Heart right ventricle (tissue), 16 donors: ENCODE measurements around the gene AGBL4. TPM values are rescaled to one million over a fixed set of nuclear protein-coding genes. Genes with fewer than 3 reads are reported as not detected.

Source experiments
- ATAC-seq, 8 donors: fragments of 200-7000 bp; cut with Tn5 transposase; one replicate each; pipeline ENCODE4 v1.9.1; 2020; ENCODE audit warnings: mild to moderate bottlenecking in 8 of 8, moderate library complexity in 8 of 8, moderate number of reproducible peaks in 1 of 8
- DNase-seq, 2 donors: peaks; one replicate each; pipeline ENCODE4 v3.0.0-alpha.2; 2020
- H3K27ac ChIP-seq, 10 donors: fragments of 200-600 bp; sonication (generic) in 2 of 10; one replicate each; pipeline versions ENCODE4 v1.5.0 to v1.8.0; 2020 to 2022; ENCODE audit warnings: mild to moderate bottlenecking in 3 of 10
- H3K27me3 ChIP-seq, 7 donors: fragments of 200-600 bp; one replicate each; pipeline ENCODE4 v1.8.0; 2021 to 2022; ENCODE audit warnings: mild to moderate bottlenecking in 2 of 7
- H3K36me3 ChIP-seq, 9 donors: fragments of 200-600 bp; sonication (generic) in 1 of 9; one replicate each; pipeline versions ENCODE4 v1.5.0 to v1.8.0; 2020 to 2022; ENCODE audit warnings: mild to moderate bottlenecking in 2 of 9
- H3K4me1 ChIP-seq, 9 donors: fragments of 200-600 bp; sonication (generic) in 1 of 9; one replicate each; pipeline versions ENCODE4 v1.5.0 to v1.8.0; 2020 to 2022; ENCODE audit warnings: mild to moderate bottlenecking in 4 of 9
- H3K4me3 ChIP-seq, 10 donors: fragments of 200-600 bp; sonication (generic) in 2 of 10; one replicate each; pipeline versions ENCODE4 v1.5.0 to v1.8.0; 2020 to 2022; ENCODE audit warnings: mild to moderate bottlenecking in 7 of 10, moderate library complexity in 2 of 10
- H3K9me3 ChIP-seq, 11 donors: fragments of 200-600 bp in 10 of 11; sonication (generic) in 2 of 11; one replicate each; pipeline versions ENCODE4 v1.5.0 to v1.8.0; 2013 to 2022; ENCODE audit warnings: mild to moderate bottlenecking in 2 of 11, control low read depth in 1 of 11, moderate library complexity in 1 of 11
- CTCF ChIP-seq, 9 donors: fragments of 200-600 bp; sonication (generic) in 2 of 9; IDR thresholded peaks; one replicate each; pipeline versions ENCODE4 v1.5.0 to v1.8.0; 2021 to 2022; ENCODE audit warnings: antibody characterized with exemption in 9 of 9, mild to moderate bottlenecking in 5 of 9, moderate library complexity in 1 of 9
- WGBS, 2 donors: extraction: QIAGEN DNeasy Blood & Tissue Kit; methylation state at CpG; one replicate each; pipeline ENCODE4 v1.1.7; 2013; ENCODE audit warnings: inconsistent platforms in 1 of 2; 5-methylcytosine and 5-hydroxymethylcytosine counted together
- intact Hi-C, 10 donors: fragments of 100-400 bp; cut with DNase I; formaldehyde crosslinking; loops; one replicate each; pipeline versions ENCODE4 v1.11.1 to v1.14.2; 2022
- polyA plus RNA-seq, 2 donors: library from polyadenylated mRNA; stranded (reverse); fragments of 200-250 nt; gene quantifications; one replicate each; pipeline ENCODE4 v1.2.3, GENCODE V29; 2013
- total RNA-seq, 10 donors: library from RNA; stranded (reverse); fragmentation: NEBNext Ultra II Directional in 3 of 10; extraction: Animal tissue kit (Norgen Biotek cat#: 25700) in 3 of 10; gene quantifications; one replicate each; pipeline versions ENCODE4 v1.2.1 to v1.2.4, GENCODE V29; 2021 to 2023
- donor health status: Arrhythmogenic right ventricular cardiomyopathy.
- donor health status: ischemic (EF 13 %, LVEDD 7.1; RV severe dilation, severe dysfunction).
- donor health status: healthy with polysubstance abuse.
- donor health status: DM: no; HTN: yes; CAD: no.
- donor health status: DM: no; HTN: no; CAD: no.
- donor health status: ischemic (EF 25% LVEDD 6.9; RV normal size, moderate dysfunction).
- donor health status: ischemic (EF 25% LVEDD 5.7; RV mildly dilated, moderate dysfunction).
- donor health status: healthy.
- donor health status: DM: yes; HTN: yes; CAD: no.
- donor health status: Ischemic cardiomyopathy.
- donor health status: ischemic (EF 35%, LVEDD 5.7; RV mildly dilated, moderate dysfunction).
- donor health status: nonischemic (EF 11% LVEDD 7.7; RV severe dilation, severe dysfunction).
- donor health status: DM: yes; HTN: yes; CAD: no.
- donor health status: PGD.
- donor health status: ischemic (EF 29% LVEDD 5.4; RV normal size, mild dysfunction).
- donor health status: nonischemic (EF 23%, LVEDD 6.1; RV moderate dilation, normal function).

AGBL4 gene
- total and polyA plus RNA-seq, 12 donors = 0.04 to 0.93 (median 0.46) TPM; not detected in 2

GRCh38 chr1:48644905-48645605 is 1378.7 kb downstream of the AGBL4 start:
- ATAC-seq = no peak
- 64 to 70% methylated on average over 3 of the region's 3 CpGs for WGBS, 2 donors

GRCh38 chr1:48644190-48644900 is 1379.4 kb downstream of the AGBL4 start:
- DNase-seq (no peak), ATAC-seq (no peak)
- intact Hi-C loops = no loop called here
- no peak for TF ChIP-seq CTCF (IDR thresholded peaks at IDR 0.05)
- Histone ChIP-seq H3K4me1 (no peaks in the 10 kb centered on the region), H3K36me3 (no peaks in the 10 kb centered on the region), H3K27ac (no peak overlapping the region), H3K27me3 (peaks cover 0 to 22% (median 5%) of the 10 kb centered on the region in 7 donors), H3K4me3 (no peak overlapping the region), H3K9me3 (no peaks in the 10 kb centered on the region)
- 70 to 76% methylated on average over 7 of the region's 7 CpGs for WGBS, 2 donors

More at GRCh38 chr1:48644905-48645605, 1378.7 kb downstream of the AGBL4 start:
- H3K4me1 ChIP-seq = no peaks in the 10 kb centered on the region
- no peaks in the 10 kb centered on the region for H3K9me3 ChIP-seq
- TF ChIP-seq CTCF (IDR thresholded peaks at IDR 0.05) = no peak
- H3K27ac ChIP-seq = no peak overlapping the region
- no peaks in the 10 kb centered on the region for H3K36me3 ChIP-seq
- intact Hi-C loops = no loop called here
- peaks cover 0 to 22% (median 5%) of the 10 kb centered on the region in 7 donors for H3K27me3 ChIP-seq
- DNase-seq = no peak
- H3K4me3 ChIP-seq = no peak overlapping the region

DNA sequence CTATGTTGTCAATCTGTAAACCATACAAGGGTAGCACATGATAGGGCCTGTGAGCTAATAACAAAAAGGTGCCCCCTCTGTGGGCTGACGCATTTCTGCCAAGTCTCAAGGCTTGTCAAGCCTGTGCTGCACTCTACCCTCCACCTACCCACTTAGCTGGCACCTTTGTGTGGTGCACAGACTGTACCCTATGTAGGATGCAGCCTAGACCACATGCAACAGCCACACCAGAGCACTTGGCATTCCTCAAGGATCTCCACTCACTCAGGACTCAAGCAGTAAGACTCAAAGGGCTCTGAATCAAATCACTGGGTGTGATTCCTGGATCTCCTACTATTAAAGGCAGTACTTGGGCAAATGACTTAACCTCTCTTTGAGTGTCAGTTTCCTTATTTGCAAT is 1380.6 kb downstream of the AGBL4 start:
- Histone ChIP-seq H3K27ac (no peak overlapping the region), H3K27me3 (peaks cover 0 to 22% (median 4%) of the 10 kb centered on the region in 7 donors), H3K9me3 (no peaks in the 10 kb centered on the region), H3K4me3 (no peak overlapping the region), H3K36me3 (no peaks in the 10 kb centered on the region), H3K4me1 (no peaks in the 10 kb centered on the region)
- intact Hi-C loops = no loop called here
- no peak for DNase-seq
- ATAC-seq = no peak
- 93 to 95% methylated on average over 1 of the region's 1 CpG for WGBS, 2 donors
- no peak for TF ChIP-seq CTCF (IDR thresholded peaks at IDR 0.05)

- intact Hi-C loops = no loop called here
- Histone ChIP-seq H3K27ac (no peak overlapping the region), H3K36me3 (no peaks in the 10 kb centered on the region), H3K4me1 (no peaks in the 10 kb centered on the region), H3K27me3 (peaks cover 0 to 27% (median 4%) of the 10 kb centered on the region in 7 donors), H3K9me3 (no peaks in the 10 kb centered on the region), H3K4me3 (no peak overlapping the region)
- WGBS, 2 donors = 77 to 81% methylated on average over 5 of the region's 5 CpGs
- DNase-seq (no peak), ATAC-seq (no peak)
- TF ChIP-seq CTCF (IDR thresholded peaks at IDR 0.05) = no peak
Observed at GRCh38 chr1:48640836-48641492, 1382.8 kb downstream of the AGBL4 start.
